NOMO-1 treated with DMSO at 0.1 percent for 48 hours (cell line): ENCODE results near the gene ZNF837.
"Not testable (repeated sequence)": the region's sequence is repeated elsewhere in the genome, so short reads cannot be mapped to it uniquely, and the experiment has no call there.

Experiments used
- DNase-seq: peaks from one replicate; lab custom pipeline; 2025; ENCODE audit not compliant: unreplicated experiment; lab: John Stamatoyannopoulos, UW

The ZNF837 gene

GRCh38 chr19:58380662-58381459, at the start of gene ZNF837:
Gene ZNF837, minus strand, starts transcription at chr19:58381030. Its CDS starts 11,698 bp downstream, at chr19:58369332.
- peak; percentile 99 for DNase-seq

- DNase-seq, result no peak
These were observed 48.9 kb upstream of the ZNF837 start for GRCh38 chr19:58429745-58430144.

GRCh38 chr19:58428617-58429016, 47.8 kb upstream of the ZNF837 start:
- DNase-seq, result no peak

GRCh38 chr19:58417071-58417470, 36.2 kb upstream of the ZNF837 start:
- DNase-seq, result no peak

GRCh38 chr19:58416604-58417003, 35.8 kb upstream of the ZNF837 start:
- DNase-seq, result no peak

- peak; percentile 7 for DNase-seq
These were observed 28.4 kb upstream of the ZNF837 start for GRCh38 chr19:58409010-58409790.

- DNase-seq, result peak; percentile 97
These were observed 27.6 kb upstream of the ZNF837 start, which contains the start of gene ZNF584 for GRCh38 chr19:58408152-58409009. Gene ZNF584, plus strand, starts transcription at chr19:58408649. Its CDS starts 499 bp downstream, at chr19:58409148.

GRCh38 chr19:58407658-58408151, 26.9 kb upstream of the ZNF837 start:
- DNase-seq, result no peak

GRCh38 chr19:58406818-58407657, 26.2 kb upstream of the ZNF837 start:
- no peak for DNase-seq

GRCh38 chr19:58403920-58404478, 23.2 kb upstream of the ZNF837 start:
- not testable (repeated sequence) for DNase-seq

GRCh38 chr19:58401840-58402421, 21.1 kb upstream of the ZNF837 start:
- DNase-seq, result no peak

GRCh38 chr19:58400916-58401839, 20.3 kb upstream of the ZNF837 start:
- peak; percentile 99 for DNase-seq

GRCh38 chr19:58400316-58400915, 19.6 kb upstream of the ZNF837 start:
- no peak for DNase-seq

GRCh38 chr19:58399903-58400302, 19.1 kb upstream of the ZNF837 start:
- no peak for DNase-seq

- DNase-seq, result no peak
These were observed 17.7 kb upstream of the ZNF837 start for GRCh38 chr19:58398545-58398944.

- no peak for DNase-seq
These were observed 17.3 kb upstream of the ZNF837 start for GRCh38 chr19:58398087-58398486.

- no peak for DNase-seq
These were observed 16.8 kb upstream of the ZNF837 start for GRCh38 chr19:58397533-58398037.
